Measurements from ENCODE around the gene SEC22A.
A peak's percentile ranks its signal among the peaks of the same experiment; 100 is the strongest.

SEC22A gene

GRCh38 chr3:123290107-123290930 is 88.6 kb downstream of the SEC22A start:
- peak; percentile 46 for DNase-seq

GRCh38 chr3:123290962-123291361 is 89.2 kb downstream of the SEC22A start:
- no peak for DNase-seq

GRCh38 chr3:123291404-123291803 is 89.7 kb downstream of the SEC22A start:
- DNase-seq = no peak

- peak; percentile 50 for DNase-seq
These were observed 90.9 kb downstream of the SEC22A start for GRCh38 chr3:123292321-123293310.

GRCh38 chr3:123294296-123294938 is 92.7 kb downstream of the SEC22A start:
- peak; percentile 57 for DNase-seq

- DNase-seq = peak; percentile 54
These were observed 93.6 kb downstream of the SEC22A start for GRCh38 chr3:123295171-123295900.

GRCh38 chr3:123295901-123296250 is 94.1 kb downstream of the SEC22A start:
- DNase-seq = no peak

GRCh38 chr3:123296261-123296660 is 94.5 kb downstream of the SEC22A start:
- peak; percentile 50 for DNase-seq

- DNase-seq = peak; percentile 50
These were observed 95.3 kb downstream of the SEC22A start for GRCh38 chr3:123296836-123297626.

GRCh38 chr3:123297627-123297899 is 95.8 kb downstream of the SEC22A start:
- no peak for DNase-seq

GRCh38 chr3:123298903-123299302 is 97.2 kb downstream of the SEC22A start:
- no peak for DNase-seq

GRCh38 chr3:123299581-123299980 is 97.8 kb downstream of the SEC22A start:
- no peak for DNase-seq

GRCh38 chr3:123300056-123300455 is 98.3 kb downstream of the SEC22A start:
- DNase-seq = no peak

GRCh38 chr3:123300583-123300982 is 98.8 kb downstream of the SEC22A start:
- no peak for DNase-seq

GRCh38 chr3:123301331-123302184 is 99.8 kb downstream of the SEC22A start:
- no peak for DNase-seq

GRCh38 chr3:123302961-123303360 is 101.2 kb downstream of the SEC22A start:
- DNase-seq = no peak

GRCh38 chr3:123303976-123304560 is 102.3 kb downstream of the SEC22A start:
- no peak for DNase-seq

- DNase-seq = no peak
These were observed 103.4 kb downstream of the SEC22A start for GRCh38 chr3:123305192-123305591.

- no peak for DNase-seq
These were observed 105.3 kb downstream of the SEC22A start for GRCh38 chr3:123307064-123307463.

- no peak for DNase-seq
These were observed 108.4 kb downstream of the SEC22A start for GRCh38 chr3:123310186-123310585.

- no peak for DNase-seq
These were observed 109.0 kb downstream of the SEC22A start for GRCh38 chr3:123310741-123311140.

Measured in activated effector memory CD4-positive, alpha-beta T cell treated with anti-CD3 and anti-CD28 coated beads, Interleukin-2, amount 50 U/mL, for 16 hours (primary cell).